ENCODE measurements around the gene CALHM6.

GRCh38 chr6:116445102-116445501 lies 16.1 kb upstream of the CALHM6 start:
- no peak for TF ChIP-seq CTCF (IDR thresholded peaks at IDR 0.05)
- no peak for TF ChIP-seq CHD2 (IDR thresholded peaks at IDR 0.05; ENCODE audit: low read length, partially characterized antibody)
- no peak for TF ChIP-seq REST (IDR thresholded peaks at IDR 0.05; ENCODE audit: low read depth, low read length)
- no peak for TF ChIP-seq SMC3 (IDR thresholded peaks at IDR 0.05; ENCODE audit: low read depth, low read length)
- TF ChIP-seq MXI1 (IDR thresholded peaks at IDR 0.05; ENCODE audit: low read depth, low read length), result no peak
- no peak for TF ChIP-seq RCOR1 (IDR thresholded peaks at IDR 0.05; ENCODE audit: low read length)
- no peak for TF ChIP-seq POLR2AphosphoS5 (IDR thresholded peaks at IDR 0.05; ENCODE audit: low read depth, low read length)
- TF ChIP-seq MEF2A (IDR thresholded peaks at IDR 0.05; ENCODE audit: borderline replicate concordance, low read depth), result no peak
- TF ChIP-seq TCF12 (IDR thresholded peaks at IDR 0.05), result no peak
- no peak for TF ChIP-seq USF2 (IDR thresholded peaks at IDR 0.05; ENCODE audit: borderline replicate concordance, low read depth, low read length)
- no peak for TF ChIP-seq USF1 (IDR thresholded peaks at IDR 0.05; ENCODE audit: borderline replicate concordance, low read depth)
- TF ChIP-seq EP300 (IDR thresholded peaks at IDR 0.05; ENCODE audit: borderline replicate concordance in 1 of 2, low read depth in 1 of 2, low read length in 1 of 2), result no peak
- no peak for TF ChIP-seq RXRA (IDR thresholded peaks at IDR 0.05; ENCODE audit: borderline replicate concordance, low read depth)
